HAP-1 (cell line): ENCODE results near the gene NGLY1.

Experiments
- DNase-seq, 2 experiments: peaks; one replicate each; pipeline ENCODE4 v3.0.0-alpha.2; 2016 to 2020; ENCODE audit warnings: low spot score in 2 of 2
- H3K27me3 ChIP-seq: fragments of 250-450 bp; sonication (Bioruptor Pico); 2 replicates; pipeline ENCODE4 v1.5.1; 2020; ENCODE audit warnings: low read depth, mild to moderate bottlenecking, moderate library complexity
- H3K36me3 ChIP-seq: fragments of 250-450 bp; sonication (Bioruptor Pico); replicated peaks from 2 replicates; pipeline ENCODE4 v1.5.1; 2020; ENCODE audit warnings: mild to moderate bottlenecking
- H3K4me1 ChIP-seq: fragments of 250-450 bp; sonication (Bioruptor Pico); 2 replicates; pipeline ENCODE4 v1.5.1; 2020; ENCODE audit warnings: mild to moderate bottlenecking
- H3K4me3 ChIP-seq: fragments of 250-450 bp; sonication (Bioruptor Pico); 2 replicates; pipeline ENCODE4 v1.5.1; 2020; ENCODE audit warnings: mild to moderate bottlenecking, moderate library complexity
- H3K9me3 ChIP-seq: fragments of 250-450 bp; sonication (Bioruptor Pico); 2 replicates; pipeline ENCODE4 v1.5.1; 2020; ENCODE audit warnings: mild to moderate bottlenecking, moderate library complexity
- in situ Hi-C: fragments of 300-500 bp; cut with MboI; formaldehyde crosslinking; loops from 3 replicates; pipeline ENCODE4 v1.14.3; 2020; ENCODE audit warnings: low sequenced_read_pairs, inconsistent platforms, mixed read lengths

The NGLY1 gene

DNA sequence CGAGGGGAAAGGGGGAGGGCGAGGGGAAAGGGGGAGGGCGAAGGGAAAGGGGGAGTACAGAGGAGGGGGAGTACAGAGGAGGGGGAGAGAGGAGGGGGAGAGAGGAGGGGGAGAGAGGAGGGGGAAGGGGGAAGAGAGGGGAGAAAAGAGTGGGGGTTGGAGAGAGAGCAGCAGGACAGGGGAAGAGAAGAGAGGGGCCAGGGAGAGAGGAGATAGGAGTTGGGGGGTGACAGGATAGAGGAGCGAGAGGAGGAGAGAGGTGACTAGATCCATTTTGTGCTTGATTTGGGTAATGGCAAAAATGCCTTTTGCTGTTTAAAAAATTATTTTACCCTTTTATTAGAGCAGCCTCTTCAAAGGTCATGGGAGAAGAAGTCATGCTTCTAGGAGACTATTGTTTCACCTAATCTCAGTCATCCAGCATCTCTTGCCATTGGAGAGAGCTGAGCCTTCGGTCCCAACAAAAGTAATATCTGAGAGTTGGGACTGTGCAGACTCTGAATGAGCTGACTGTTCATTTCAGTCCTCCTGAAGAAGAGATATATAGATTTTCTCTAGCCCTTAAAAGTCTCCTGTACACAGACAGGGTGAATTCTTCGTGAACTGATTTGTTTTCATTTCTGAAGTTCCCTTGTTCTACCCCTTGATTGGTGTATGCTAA is 103.5 kb downstream of the NGLY1 start:
- H3K9me3 ChIP-seq, result no peaks in the 10 kb centered on the region
- no peak overlapping the region for H3K4me3 ChIP-seq
- in situ Hi-C loops, result no loop called here
- DNase-seq, result no peak
- no peaks in the 10 kb centered on the region for H3K27me3 ChIP-seq
- H3K36me3 ChIP-seq, result no peaks in the 10 kb centered on the region
- H3K4me1 ChIP-seq, result peaks cover 5% of the 10 kb centered on the region

DNA sequence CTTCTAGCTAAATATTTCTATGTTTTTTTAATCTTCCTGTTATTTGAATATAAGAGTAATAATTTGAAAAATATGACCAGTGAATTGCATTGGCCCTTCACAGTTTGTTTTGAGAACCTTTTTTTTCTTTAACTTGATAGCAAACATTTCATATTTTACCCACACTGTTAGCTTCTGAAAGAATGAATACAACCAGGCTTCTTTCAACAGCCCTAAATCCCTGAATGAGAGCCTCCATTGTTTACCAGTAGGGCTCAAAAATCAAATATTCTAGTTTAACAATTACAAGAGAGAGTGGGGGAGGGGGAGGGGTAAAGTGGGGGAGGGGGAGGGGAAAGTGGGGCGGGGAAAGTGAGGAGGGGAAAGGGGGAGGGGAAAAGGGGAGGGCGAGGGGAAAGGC is 104.1 kb downstream of the NGLY1 start:
- in situ Hi-C loops, result no loop called here
- H3K9me3 ChIP-seq, result no peaks in the 10 kb centered on the region
- H3K27me3 ChIP-seq, result no peaks in the 10 kb centered on the region

DNA sequence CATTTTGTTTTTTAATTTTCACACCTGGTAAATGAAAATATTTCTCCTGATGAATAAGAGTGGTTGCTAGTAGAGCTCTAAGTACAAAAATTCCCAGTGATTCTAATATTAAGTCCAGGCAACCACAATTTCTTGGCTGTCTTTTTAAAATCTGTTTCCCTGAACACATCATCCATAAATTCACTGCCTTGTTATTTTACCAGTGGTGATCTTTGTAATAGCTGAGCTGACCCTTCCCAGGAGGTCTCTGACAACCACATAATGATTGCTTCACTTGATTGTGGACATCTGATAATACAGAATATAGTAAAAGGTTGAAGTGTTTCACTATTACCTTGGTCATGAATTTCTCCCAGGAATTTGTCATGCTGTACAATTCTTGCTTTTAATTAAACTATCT is 104.7 kb downstream of the NGLY1 start:
- in situ Hi-C loops, result no loop called here
- H3K36me3 ChIP-seq, result no peaks in the 10 kb centered on the region
- H3K4me1 ChIP-seq, result peaks cover 5% of the 10 kb centered on the region
- no peaks in the 10 kb centered on the region for H3K27me3 ChIP-seq
- no peak overlapping the region for H3K4me3 ChIP-seq
- H3K9me3 ChIP-seq, result no peaks in the 10 kb centered on the region
- DNase-seq, result no peak

More for the DNA sequence above, 104.1 kb downstream of the NGLY1 start:
- no peak overlapping the region for H3K4me3 ChIP-seq
- H3K4me1 ChIP-seq, result peaks cover 5% of the 10 kb centered on the region
- no peaks in the 10 kb centered on the region for H3K36me3 ChIP-seq
- peak in 1 of 2 experiments; percentile 21 for DNase-seq

DNA sequence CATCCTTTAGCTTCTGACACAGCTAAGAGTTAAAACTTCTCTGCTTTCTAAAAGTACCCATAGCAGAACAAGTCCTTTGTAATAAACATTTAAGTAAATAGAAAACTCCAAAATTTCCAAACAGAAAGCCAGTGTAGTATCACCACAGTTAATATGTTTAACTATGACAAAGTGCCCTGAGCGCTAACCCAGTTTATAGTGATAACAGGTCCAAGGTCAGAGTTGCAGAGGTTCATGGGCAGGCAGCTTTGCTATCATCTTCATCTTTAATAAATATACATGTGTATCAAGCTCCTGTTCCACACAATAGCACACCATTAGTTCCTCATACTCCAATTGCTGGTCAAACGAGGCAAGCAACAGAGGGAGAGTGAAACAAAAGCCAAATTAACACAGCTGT is 106.1 kb downstream of the NGLY1 start:
- DNase-seq, result no peak
- H3K4me3 ChIP-seq, result no peak overlapping the region
- no peaks in the 10 kb centered on the region for H3K36me3 ChIP-seq
- H3K4me1 ChIP-seq, result peaks cover 5% of the 10 kb centered on the region
- no peaks in the 10 kb centered on the region for H3K9me3 ChIP-seq
- in situ Hi-C loops, result no loop called here
- H3K27me3 ChIP-seq, result no peaks in the 10 kb centered on the region

DNA sequence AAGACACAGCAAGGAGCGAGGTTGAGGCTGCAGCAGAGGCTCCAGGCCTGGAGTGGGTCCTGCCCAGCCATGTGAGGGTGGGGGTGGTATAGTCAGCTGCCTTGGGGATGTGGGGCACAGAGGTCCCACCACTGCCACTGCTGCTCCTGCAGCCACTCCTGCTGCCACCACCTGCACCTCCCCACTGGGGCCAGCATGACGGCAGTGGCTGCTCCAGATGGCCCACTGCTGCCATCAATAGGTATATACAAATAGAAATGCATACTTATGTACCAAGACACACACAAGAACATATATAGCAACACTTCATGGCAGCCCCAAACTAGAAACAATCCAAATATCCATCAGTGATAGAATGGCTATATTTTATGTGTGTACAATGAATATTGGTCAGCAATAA is 108.6 kb downstream of the NGLY1 start:
- no peak for DNase-seq
- Histone ChIP-seq H3K4me1 (peaks cover 5% of the 10 kb centered on the region), H3K27me3 (0 out of 2 replicates have a peak, but pooled peaks cover under 1% of the 10 kb centered on the region), H3K9me3 (no peaks in the 10 kb centered on the region), H3K4me3 (no peak overlapping the region), H3K36me3 (no peaks in the 10 kb centered on the region)
- in situ Hi-C loops, result loop anchor here (25.0 kb wide), 1 partner anchor 213 kb away; no protein-coding TSS in a partner anchor

DNA sequence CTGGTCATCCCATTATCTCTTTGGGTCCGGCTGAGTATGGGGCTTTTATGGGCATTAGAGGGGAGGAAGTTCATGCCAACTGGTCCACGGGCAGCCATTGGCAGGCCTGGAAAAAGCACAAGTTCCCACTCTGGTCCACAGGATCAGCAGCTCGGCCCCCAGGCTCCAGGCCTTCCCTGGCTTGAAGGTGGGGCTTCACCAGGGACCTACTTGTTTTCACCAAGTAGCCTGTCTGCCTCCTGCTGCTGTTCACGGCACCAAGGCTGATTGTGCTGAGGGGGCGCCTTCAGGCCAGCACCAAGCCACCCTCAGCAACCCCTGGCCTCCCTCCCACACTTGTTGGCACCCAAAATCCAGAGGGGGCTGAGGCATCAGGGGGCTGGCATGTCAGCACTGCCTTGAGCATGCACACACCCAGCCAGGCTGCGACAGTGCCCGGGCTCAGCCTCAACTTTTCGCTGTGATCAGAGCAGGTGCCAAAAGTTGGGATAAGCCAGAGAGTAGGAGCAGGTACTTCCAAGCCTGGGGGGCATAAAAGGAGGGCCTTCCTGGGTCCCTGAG is 109.4 kb downstream of the NGLY1 start:
- Histone ChIP-seq H3K27me3 (0 out of 2 replicates have a peak, but pooled peaks cover 4% of the 10 kb centered on the region), H3K4me3 (no peak overlapping the region), H3K4me1 (peaks cover 2% of the 10 kb centered on the region), H3K36me3 (no peaks in the 10 kb centered on the region), H3K9me3 (no peaks in the 10 kb centered on the region)
- DNase-seq, result no peak
- in situ Hi-C loops, result loop anchor here (25.0 kb wide), 1 partner anchor 213 kb away; no protein-coding TSS in a partner anchor
